D721Med (cell line): ENCODE measurements around the gene LRRC1.

Source experiments
- DNase-seq: peaks from one replicate; pipeline ENCODE4 v3.0.0; 2011; ENCODE audit warnings: low spot score; ENCODE audit not compliant: insufficient read length
- FAIRE-seq: peaks from 2 replicates; lab custom pipeline; 2011; peaks lifted over from hg19 to GRCh38; lab: Jason Lieb, UNC
- CTCF ChIP-seq: IDR thresholded peaks from 2 replicates; pipeline ENCODE4 v1.5.1; 2012; ENCODE audit warnings: mild to moderate bottlenecking, control low read depth; ENCODE audit not compliant: insufficient read depth; ENCODE audit errors: missing control alignments

The LRRC1 gene

DNA sequence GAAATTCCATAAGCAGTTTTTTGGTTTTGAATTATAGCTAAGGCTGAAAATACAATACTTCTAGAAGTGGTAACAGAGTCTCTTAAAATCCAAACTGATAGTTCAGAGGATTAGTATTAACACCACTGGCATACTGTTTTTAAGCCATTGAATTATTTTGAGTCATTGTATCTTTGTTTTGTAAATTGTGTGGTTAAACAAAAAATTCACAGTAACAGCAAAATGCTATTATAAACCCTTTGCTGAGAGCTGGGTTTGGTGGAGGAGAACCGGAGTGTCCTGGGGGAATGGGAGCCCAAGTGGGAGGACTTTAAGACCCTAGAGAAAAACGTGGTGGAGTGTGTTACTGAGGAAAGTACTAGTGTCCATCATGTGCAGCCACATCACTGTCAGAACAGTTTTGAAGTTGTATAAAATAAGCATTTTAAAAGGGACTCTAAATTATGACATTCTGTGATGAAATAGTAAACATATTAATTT, 125.1 kb downstream of the LRRC1 start:
- FAIRE-seq (no peak), DNase-seq (no peak)
- TF ChIP-seq CTCF, result no peak

GRCh38 chr6:53920881-53921280, 126.1 kb downstream of the LRRC1 start:
- DNase-seq (no peak), FAIRE-seq (no peak)
- TF ChIP-seq CTCF, result no peak

DNA sequence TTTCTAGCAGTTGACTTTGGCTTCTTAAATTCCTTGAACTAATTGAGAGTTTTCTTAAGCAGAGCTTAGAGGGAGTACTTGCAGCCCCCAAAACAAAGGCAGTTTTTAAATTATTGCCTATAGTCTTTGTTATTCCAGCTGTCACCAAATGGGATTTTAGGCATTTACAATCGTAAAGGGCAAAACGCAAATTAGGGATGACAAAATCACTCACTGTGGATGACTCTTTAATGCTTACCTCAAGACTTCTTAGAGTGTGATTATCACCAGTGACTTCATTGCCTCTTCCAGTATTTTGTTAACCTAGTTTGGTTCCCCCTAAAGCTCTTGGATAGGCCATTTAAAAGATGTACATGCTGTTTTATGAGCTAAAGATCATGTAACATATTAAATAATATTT, 126.8 kb downstream of the LRRC1 start:
- FAIRE-seq (no peak), DNase-seq (no peak)
- no peak for TF ChIP-seq CTCF

GRCh38 chr6:53922539-53922981, 127.8 kb downstream of the LRRC1 start:
- no peak for TF ChIP-seq CTCF
- DNase-seq (no peak), FAIRE-seq (no peak)

- FAIRE-seq, result no peak
- DNase-seq, result no peak
- no peak for TF ChIP-seq CTCF
Measured at GRCh38 chr6:53924277-53924676, 129.5 kb downstream of the LRRC1 start.

DNA sequence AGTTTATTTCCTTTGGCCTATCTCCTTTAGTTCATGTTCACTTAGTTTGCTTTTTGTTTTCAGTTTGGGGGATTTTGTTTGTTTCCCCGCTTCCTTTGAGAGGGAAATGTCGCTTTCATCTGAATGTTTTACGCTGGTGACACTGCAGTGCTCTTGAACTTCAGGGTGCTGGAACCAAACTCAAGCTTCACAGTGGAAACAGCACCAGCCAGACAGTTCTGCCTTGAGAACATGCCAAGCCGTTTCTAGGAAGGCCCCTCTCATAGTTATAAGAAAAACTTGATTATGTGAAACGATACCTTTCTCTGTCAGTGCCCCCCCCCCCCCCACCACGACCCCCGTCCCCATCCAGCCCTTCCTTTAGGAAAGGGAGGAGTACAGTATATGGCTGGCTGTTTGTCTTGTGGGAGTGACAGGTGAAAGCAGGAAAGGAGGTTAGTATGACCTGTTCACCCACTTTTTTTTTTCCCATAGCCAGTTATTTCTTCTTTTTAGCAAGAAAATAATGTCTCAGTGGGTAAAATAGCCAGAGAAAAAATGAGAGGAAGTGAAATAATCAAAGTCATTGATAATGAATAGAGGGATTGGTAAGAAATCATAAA, 130.1 kb downstream of the LRRC1 start:
- TF ChIP-seq CTCF, result no peak
- DNase-seq, result no peak
- no peak for FAIRE-seq

DNA sequence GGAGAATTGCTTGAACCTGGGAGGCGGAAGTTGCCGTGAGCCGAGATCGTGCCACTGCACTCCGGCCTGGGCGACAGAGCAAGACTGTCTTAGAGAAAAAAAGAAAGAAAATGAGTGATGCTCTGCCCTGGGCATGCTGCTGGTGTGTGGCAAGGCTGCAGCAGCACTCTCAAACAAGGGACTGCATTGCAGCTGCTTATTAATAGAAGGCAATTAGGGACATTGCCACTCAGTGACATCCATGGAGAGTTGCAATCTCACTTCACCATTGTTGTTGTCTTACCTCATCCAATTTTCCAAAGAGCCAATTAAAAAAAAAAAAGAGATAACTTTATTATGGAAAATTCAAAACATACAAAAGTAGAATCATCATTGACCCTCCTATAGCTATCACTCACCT, 131.1 kb downstream of the LRRC1 start:
- DNase-seq, result no peak
- no peak for TF ChIP-seq CTCF
- no peak for FAIRE-seq
